HG03280 (cell line): ENCODE results near the gene FAM167B.

Experiments
- ATAC-seq: cut with Tn5 transposase; IDR thresholded peaks from one replicate; pipeline ENCODE4 v1.9.1; 2021; ENCODE audit warnings: mild to moderate bottlenecking, moderate library complexity; ENCODE audit not compliant: unreplicated experiment

Gene FAM167B

DNA sequence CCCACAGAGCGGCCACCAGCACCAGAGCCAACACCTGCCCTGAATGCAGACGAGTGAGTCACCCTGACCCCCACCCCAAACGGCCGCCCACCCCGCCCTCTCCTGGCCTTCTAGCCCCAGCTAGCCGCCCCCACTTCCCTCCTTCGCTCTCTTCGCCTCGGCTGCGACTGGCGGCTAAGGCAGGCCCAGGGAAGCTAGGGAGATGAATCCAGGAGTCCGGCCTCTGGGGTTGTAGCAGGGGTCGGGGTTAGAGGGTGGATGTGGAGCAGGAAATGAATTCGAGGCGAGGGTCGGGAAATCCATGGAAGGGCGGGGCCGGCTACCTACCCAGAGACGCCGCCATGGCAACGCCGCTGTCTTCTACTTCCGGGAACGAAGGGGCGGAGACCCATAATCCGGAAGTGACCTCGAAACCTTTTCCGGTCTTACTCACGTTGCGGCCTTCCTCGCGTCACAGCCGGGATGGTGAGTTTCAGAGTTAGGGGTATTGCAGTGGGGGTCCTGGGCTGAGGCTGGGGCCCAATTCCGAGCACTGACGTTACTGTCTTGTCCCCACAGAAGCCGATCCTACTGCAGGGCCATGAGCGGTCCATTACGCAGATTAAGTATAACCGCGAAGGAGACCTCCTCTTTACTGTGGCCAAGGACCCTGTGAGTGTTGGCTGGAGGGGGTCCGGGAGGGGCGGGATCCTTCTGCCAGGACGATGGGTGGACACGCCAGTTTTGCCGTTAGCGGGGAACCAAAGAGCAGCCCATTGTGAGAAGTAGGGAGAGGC, 24.9 kb upstream of the FAM167B start, which contains the start of the genes EIF3I and TMEM234:
Gene EIF3I (plus strand): TSS at position 428 of the 776 bp plus-strand sequence. CDS start 35 bp downstream, at position 463.
Gene TMEM234 (minus strand): TSS at position 374 of the 776 bp plus-strand sequence. CDS start 31 bp downstream, at position 343.
- ATAC-seq, result peak; percentile 96

DNA sequence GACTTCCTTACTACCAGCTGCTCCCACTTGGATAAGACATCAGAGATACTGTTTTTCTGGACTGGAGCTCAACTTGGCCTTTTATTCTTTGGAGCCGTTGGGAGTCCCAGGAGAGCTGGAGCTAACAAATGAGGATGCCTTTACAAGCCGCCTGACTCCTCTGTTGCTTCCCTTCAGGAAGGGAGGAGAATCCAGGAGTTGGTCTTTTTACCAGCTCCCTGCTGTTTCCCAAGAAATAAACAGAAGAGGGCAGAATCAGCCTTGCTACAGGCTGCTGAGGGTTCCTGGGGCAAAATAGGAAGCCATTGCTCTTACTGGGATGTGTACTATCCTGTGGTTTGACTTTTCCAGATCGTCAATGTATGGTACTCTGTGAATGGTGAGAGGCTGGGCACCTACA, 23.3 kb upstream of the FAM167B start:
- ATAC-seq, result no peak

DNA sequence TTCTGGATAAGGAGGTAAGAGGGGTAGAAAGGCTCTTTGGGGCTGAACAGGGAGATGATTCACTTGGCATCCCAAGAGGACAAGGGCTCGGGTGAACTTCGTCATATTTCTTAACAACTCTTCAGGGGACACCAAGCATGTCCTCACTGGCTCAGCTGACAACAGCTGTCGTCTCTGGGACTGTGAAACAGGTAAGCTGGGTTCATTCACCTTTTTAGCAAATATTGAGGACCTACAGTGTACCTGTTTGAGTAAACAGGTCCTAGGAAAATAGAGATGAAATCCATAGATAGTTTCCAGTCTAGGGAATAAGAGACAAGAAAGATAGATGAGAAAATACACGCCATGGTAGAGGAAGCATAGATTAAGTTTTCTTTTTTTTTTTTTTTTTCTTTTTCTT, 22.7 kb upstream of the FAM167B start:
- ATAC-seq, result no peak

DNA sequence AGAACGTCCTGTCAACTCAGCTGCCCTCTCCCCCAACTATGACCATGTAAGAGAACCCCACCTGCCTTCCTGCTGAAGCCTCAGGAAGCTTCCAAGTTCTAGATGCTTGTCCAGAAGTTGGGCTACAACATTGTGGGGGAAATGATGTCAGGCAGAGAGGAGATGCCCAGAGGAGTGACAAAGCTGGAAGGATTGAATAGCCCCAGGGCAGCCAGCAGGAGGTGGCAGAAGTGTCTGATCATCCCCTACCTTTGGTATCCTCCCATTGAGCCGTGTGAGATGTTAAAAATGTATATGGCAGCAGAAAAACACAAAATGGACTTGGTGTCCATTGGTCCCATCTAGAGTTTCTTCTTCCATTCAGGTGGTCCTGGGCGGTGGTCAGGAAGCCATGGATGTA, 18.3 kb upstream of the FAM167B start:
- no peak for ATAC-seq

DNA sequence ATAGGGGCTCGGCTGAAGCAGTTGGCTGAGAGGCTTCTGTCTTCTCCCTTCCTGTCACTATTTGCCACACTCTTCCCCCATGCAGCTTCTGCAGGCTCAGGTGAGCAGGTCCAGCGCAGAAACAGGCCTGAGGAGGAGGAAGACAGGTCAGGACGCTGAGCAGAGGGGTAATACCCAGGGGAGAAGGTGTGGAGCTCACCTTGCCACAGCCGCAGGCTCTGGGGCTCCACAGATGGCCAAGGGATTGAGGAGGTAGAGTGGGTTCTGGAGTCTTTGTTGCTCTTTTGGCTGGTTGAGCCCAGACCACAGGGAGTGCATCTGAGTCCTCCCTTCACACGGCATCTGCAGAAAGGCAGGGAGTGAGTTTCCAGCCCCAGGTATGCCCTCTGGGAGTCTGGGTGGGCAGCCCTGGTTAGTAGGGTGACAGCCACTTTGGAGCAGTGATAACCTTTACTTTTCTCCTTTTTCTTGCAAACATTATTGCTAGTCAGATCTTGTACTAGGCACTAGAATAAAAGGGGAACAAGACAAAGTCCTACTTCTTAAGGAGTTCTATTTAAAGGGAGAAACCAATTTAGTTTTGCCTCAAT, 15.1 kb upstream of the FAM167B start:
- ATAC-seq, result no peak

DNA sequence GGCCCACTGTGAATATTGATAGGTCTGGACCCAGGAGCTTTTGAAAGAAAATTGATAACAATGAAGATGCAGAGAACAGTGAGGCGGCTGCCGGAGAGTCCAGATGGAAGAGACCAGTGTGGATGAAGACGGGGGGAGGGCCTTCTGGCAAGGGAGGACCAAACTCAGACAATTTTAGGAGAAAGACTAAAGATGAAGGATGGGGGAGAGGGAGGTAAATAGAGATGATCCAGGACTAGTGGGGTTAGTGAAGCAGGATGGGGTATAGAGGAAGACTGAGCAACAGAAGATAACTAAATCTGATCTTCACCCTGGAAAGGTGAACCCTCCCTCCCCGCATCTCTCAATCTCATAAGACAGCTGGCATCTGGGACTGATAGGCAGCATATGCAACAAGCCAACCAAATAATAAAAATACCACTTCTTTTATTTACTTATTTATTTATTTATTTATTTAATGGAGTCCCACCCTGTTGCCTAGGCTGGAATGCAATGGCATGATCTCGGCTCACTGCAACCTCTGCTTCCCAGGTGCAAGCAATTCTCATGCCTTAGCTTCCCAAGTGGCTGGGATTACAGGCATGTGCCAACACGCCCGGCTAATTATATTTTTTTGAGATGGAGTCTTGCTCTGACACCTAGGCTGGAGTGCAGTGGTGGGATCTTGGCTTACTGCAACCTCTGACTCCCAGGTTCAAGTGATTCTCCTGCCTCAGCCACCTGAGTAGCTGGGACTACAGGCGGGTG, 14.3 kb upstream of the FAM167B start:
- ATAC-seq, result no peak

DNA sequence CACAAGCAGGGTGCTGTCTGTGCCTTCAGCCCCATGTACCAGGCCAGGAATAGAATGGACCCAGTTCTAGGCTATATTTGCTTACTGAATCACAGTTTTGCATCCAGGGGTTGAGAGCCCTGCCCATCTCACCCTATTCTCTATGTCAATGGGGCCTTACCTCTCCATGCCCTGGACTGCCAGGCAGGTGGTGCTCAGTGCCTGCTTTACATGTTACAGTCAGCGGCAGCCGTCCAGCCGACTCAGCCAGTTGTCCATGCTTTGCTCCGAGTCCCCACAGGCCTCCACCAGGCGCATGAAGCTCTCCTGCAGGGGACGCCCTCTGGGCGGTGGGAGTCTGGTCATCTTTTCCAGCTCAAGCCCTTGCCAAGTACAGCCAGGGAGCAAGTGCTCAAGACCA, 12.2 kb upstream of the FAM167B start:
- ATAC-seq, result no peak

DNA sequence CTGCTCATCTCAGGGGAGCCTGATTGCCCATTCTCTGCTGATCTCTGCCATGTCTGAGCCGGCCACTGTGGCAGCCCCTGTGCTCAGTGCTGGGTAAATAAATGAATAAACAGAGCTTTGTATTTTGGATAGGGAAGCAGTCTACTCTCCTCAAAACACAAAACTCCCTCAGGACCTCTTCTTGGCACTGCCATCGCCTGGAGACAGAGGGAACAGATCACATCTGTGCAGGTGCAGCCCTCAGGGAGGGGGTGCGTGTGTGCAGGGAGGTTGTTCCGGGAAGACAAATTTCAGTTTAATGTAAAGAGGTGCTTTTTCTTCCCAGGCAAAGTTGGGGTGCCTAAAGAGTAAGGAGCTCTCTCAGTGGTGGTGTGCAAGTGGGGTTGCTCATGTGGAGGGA, 7.7 kb upstream of the FAM167B start:
- ATAC-seq, result no peak

DNA sequence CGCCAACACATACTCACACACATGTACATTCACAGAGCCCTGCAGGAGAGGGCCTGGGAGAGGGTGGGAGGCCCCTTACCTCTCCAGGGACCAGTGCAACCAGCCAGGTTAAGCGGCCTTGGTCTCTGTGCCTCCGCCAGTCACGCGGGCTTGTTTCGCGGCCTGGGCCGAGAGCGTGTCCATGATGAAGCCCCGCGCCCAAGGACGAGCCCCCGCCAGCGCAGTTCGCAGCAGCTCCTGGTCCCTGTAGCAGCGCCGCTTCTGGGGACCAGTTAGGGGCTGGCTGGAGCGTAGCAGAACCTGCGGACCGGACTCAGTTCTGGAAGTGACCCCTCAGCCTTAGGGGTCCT, 7.3 kb upstream of the FAM167B start:
- ATAC-seq, result no peak

DNA sequence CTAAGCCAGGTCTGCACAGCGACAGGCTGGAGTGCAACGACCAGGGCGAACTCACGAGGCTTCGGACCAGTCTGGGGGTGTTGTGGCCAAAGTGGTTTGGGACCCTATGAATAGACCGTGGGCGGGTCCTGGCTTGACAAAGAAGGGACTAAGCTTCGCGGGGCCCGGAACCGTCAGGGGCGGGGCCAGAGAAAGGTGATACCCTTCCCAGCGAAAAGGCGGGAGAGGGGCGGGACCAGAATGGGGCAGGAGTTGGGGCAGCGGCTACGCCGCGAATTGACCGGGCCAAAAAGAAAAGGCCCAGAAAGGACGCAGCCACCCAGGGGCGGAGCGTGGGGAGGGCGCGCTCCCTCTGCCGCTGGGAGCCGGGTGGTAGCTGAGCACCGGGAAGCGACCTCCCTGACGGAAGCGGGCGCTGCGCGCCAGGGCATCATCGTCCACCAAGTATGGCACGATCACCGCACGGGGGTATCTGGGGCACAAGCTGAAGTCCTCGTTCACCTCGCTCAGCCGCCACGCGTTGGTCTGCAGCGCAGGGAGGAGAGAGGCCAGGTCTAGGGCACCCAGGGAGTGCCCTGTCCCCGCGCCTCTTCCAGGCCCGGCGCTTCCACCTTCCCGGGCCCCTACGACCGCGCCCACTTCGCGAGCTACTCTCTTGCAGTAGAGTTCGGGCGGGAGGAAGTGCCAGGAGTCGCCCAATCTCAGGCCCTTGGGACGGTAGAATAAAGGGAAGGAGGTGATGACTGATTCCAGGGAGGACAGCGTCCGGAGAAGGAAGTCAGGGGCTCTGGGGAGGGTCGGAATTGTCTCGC, 6.7 kb upstream of the FAM167B start:
- no peak for ATAC-seq

DNA sequence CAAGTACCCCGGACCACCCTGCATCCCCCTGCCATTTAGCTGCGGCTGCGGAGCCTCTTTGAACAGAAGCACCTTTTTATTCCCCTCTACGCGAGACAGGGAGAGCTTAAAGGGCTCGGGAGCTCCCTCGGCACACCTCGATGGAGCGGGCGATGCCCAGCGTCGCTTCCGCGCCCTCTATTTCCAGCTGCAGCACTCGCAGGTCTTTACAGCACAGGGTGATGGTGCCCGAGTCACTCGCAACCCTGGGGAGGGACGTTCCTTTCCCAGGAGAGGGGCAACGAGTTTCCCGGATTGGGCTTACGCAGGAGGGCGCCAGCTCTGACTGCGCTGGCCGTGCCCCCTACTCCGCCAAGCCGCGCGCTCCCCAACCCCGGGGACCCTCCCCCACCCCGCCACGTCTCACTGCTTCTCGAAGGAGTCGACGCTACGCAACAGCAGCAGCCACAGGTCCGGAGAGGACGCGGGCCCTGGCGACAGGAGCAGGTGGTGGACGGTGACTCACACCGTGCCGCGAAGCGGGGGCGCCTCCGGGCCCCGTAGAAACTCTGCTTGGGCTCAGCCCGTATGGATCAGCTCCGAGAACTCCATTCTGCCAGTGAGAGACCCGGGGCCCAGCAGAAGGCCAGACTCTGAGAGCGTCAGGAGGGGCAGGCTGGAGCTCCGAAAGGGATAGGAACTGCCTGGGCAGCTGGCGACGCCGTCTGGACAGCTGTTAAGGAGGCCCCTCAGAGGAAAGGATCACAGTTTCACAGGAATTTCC, 5.8 kb upstream of the FAM167B start:
- no peak for ATAC-seq

DNA sequence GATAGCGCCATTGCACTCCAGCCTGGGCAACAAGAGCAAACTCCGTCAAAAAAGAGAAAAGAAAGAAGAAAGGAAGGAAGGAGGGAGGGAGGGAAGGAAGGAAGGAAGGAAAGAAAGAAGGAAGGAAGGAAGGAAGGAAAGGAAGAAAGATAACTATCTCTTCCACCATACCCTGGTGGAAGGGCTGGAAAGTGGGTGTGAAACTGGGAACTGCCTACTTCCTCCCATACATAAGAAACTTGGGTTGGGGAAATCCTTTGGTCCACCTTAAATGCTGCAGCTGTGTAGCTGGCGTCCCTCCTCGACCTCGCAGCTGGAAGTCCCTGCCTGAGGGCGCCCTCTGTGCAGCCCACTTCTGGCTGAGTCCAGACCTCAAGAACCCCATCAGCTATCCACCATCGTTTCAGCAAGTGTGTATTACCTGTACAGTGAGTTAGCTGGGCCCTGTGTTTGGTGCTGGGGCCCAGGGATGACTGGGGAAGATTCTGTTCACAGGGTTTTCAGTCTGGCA, 4.6 kb upstream of the FAM167B start:
- no peak for ATAC-seq

DNA sequence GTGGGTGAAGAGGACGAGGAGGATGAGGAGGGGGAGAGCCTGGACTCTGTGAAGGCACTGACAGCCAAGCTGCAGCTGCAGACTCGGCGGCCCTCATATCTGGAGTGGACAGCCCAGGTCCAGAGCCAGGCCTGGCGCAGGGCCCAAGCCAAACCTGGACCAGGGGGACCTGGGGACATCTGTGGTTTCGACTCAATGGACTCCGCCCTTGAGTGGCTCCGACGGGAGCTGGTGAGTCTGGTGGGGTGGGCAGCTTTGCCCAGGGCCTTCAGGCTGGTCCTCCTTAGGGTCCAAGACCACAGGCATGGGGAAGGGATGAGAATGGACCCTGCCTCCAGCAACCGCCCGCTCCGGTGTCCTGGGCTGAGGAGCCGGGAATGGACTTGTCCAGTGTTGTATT, 430 bp downstream of the FAM167B start:
- ATAC-seq, result no peak

DNA sequence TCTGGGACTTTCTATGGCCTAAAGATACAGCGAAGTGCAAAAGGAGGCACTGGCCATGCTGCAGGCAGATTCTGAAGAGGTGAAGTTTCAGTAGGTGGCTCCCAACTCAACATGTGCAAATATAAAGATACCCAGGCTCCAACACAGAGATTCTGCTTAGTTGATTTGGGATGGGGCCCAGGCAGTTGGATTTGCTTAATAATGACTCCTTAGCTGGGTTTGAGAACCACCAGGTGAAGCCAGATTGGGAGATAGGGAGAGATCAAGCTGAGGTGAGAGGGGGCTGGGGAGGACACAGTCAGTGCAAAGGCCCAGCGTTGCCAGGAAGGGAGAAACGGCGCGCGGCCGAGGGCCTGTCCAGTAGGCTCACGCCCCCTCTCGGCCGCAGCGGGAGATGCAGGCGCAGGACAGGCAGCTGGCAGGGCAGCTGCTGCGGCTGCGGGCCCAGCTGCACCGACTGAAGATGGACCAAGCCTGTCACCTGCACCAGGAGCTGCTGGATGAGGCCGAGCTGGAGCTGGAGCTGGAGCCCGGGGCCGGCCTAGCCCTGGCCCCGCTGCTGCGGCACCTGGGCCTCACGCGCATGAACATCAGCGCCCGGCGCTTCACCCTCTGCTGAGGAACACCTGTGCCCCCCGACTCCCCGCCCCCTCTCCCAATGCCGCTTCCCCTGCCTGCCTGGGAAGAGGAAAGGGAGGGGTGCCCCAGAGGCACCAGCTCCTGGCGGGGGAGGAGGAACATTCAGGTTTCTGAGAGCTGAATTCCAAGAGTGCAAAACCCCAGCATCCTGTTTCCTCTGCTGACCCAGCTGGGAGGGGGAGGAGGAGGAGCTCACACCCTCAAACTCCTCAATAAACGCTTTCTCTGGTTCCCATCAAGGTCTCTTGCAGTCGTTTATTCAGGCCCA, 1.2 kb downstream of the FAM167B start:
- ATAC-seq, result no peak

DNA sequence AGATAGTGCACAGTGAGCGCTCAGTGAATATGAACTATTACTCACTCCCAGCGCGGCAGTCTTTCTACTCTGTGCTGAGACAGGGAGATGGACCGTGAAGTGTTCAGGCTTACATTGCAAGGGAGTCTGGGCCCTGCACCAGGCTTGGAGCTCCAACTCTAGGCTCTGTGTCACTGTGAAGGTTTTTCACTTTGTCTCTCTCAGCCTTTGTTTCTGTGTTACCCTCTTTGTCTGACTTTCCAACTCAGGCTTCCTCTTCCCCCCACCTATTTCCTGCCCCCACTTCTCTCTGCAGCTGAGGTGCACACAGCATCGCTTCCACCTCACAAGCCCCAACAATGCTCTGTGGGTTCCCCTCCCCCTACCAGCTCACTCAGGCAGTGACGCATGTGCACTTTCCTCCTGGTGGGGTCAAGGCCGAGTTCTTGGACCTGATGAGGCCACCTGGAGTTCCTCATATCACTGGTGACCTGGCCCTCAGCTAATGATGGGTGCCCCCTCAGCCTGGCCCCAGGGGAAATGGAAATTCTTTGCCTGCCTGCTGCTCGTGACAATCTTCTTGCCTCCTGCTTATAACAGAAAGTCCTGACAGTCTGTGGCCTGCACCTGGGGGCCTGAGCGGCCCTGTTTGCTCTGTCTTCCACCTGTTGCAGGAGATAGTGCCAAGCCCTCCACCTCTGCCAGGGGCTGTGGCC, 3.0 kb downstream of the FAM167B start:
- peak; percentile 62 for ATAC-seq

DNA sequence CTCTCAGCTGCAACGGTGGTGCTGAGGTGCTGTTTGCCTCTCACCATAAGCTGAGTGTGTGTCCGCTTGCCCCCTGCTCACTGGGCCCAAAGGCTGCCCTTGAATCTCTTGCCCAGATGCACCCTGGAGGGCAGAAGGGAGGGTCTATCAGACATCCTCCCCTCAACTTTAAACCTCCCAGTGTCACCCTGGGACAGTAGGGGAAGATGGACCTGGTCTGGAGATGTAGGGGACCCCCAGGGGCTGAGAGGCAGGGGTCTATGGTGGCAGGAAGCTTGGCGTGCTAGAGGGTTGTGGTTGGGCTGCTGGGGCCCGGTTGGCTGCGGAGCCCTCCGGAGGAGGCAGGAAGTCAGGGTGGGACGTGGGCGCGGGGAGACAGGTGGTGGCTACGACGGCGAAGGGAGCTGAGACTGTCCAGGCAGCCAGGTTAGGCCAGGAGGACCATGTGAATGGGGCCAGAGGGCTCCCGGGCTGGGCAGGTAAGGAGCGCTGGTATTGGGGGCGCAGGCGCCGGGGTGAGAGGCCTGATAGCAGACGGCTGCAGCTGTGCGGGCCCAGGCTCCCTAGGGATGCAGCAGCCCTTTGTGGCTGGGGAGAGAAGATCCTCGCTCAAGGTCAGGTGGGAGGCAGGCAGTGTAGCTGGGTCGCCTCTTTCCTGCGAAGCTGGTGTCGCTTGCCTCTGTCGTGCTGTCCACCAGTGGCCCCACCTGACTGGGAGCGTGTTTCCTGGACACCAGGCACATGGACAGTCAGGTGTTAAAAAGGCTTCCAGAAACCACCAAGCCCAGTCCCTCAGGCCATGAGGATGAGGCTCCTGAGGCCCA, 4.1 kb downstream of the FAM167B start, which contains the start of gene LCK:
Gene LCK (plus strand): TSS at position 373 of the 824 bp plus-strand sequence. CDS start 23,065 bp downstream, outside the sequence.
- ATAC-seq, result no peak
